ENCODE data around the gene GGA2.
"Not testable (repeated sequence)": the region's sequence is repeated elsewhere in the genome, so short reads cannot be mapped to it uniquely, and the experiment has no call there.

The GGA2 gene

DNA sequence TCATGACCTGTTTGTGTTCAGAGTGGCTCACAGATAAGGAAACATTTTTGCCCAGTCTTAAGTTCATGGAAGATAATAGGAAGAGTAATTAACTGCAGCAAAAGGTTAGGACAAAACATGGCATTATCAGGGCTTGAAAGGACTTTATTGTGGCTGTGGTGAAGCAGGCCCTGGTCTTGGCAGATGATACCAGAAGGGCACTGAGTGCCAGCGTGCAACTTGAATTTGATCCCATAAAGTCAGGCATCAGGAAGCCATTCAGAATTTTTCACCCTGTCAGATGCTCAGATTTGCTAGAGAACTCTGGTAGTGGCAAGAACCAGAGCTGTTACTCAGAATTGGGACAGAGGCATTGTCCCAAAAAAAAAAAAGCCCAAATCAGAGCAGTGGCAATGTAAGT lies 46.1 kb downstream of the GGA2 start:
- DNase-seq = no peak

- not testable (repeated sequence) for DNase-seq
These were observed 47.3 kb downstream of the GGA2 start for GRCh38 chr16:23462994-23463393.

- DNase-seq = no peak
These were observed 56.8 kb downstream of the GGA2 start for GRCh38 chr16:23453338-23454052.

GRCh38 chr16:23452572-23453337 lies 57.5 kb downstream of the GGA2 start, which contains the start of gene COG7:
TSS of gene COG7 (minus strand) at chr16:23453189. CDS start at chr16:23452994, 195 bp downstream.
- peak; percentile 84 for DNase-seq

DNA sequence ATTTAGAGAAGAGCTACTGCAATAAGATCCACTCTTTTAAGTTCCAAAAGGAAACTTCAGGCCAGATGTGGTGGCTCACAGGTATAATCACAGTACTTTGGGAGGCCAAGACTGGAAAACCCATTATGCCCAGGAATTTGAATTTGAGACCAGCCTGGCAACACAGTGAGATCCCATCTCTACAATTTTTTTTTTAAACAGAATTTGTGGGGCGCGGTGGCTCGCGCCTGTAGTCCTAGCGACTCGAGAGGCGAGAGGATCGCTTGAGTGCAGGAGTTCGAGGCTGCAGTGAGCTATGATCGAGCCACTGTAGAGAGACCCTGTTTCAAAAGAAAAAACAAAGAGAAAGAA lies 58.1 kb downstream of the GGA2 start:
- no peak for DNase-seq

DNA sequence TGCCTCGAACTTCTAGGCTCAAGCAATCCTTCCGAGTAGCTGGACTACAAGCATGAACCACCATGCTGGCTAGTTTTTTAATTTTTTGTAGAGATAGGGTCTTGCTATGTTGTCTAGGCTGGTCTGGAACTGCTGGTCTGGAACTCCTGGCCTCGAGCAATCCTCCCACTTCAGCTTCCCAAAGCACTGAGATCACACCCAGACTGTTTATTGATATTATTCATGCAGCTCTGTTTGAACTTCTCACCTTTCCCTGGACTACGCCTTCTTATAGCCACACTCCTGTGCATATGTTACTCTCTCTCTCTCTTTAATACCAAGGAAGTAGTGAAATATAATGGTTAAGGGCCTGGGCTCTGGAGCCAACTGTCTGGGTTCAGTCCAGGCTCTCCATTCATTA lies 61.9 kb downstream of the GGA2 start:
- no peak for DNase-seq

DNA sequence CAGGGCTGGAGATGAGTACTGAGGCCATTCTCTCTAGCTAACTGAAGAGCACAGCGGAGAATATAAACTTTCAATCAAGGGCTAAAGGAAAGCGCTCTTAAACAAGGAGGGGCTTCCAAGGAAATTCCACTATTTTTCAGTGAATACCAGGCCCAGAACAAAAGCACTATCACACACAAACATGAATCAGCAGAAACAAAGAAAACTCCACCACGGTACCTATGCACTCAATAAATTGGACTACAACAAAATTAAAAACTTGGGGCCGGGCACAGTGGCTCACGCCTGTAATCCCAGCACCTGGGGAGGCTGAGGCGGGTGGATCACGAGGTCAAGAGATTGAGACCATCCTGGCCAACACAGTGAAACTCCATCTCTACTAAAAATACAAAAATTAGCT lies 72.8 kb downstream of the GGA2 start:
- DNase-seq = not testable (repeated sequence)

- no peak for DNase-seq
These were observed 73.3 kb downstream of the GGA2 start for GRCh38 chr16:23436951-23437350.

DNA sequence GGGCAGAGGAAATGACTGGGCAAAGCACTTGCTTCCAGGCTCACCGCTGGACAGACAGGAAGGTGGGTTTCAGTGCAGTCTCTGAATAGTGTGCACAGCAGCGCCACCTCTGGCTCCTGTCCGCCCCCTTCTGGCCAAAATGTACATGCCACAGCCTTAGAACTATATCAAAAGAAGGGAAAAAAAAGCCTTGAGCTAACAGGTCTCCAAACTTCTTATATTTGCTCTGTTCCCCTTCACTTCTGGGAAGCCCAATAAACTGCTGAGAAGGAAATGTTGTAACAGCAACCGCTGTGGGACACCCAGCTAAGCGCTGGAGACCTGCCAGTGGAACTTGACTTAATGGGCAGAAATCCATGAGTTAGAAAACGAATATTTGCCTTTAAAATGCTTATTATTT lies 74.8 kb downstream of the GGA2 start:
- peak; percentile 35 for DNase-seq

- DNase-seq = peak; percentile 62
These were observed 75.9 kb downstream of the GGA2 start for GRCh38 chr16:23434380-23434779.

DNA sequence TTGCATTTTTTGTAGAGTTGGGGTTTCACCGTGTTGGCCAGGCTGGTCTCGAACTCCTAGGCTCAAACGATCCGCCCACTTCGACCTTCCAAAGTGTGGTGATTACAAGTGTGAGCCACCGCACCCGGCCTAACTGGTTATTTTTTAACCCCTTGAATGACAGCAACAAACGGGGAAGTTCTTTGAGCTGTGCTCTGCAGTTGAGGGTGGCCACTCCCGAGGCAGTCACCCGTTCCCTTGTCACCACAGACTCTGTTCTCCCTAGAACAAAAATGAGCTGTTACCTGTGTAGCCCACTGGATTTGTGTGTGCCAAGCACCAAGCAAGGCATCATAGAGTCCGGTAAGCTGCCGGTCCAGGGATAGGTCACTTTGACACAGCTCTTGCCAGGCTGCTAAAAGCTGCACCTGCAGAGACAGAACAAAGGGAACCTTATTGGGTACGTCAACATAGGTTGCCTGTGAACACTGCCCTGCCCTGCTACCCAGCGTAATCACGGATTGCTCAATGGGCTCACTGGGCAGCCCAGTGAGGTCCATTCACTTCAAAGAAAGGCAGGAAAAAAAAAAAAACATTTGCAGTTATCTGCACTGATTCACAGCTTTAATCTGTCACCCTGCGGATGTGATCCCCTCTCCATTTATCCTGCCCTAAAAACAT lies 76.9 kb downstream of the GGA2 start:
- no peak for DNase-seq

DNA sequence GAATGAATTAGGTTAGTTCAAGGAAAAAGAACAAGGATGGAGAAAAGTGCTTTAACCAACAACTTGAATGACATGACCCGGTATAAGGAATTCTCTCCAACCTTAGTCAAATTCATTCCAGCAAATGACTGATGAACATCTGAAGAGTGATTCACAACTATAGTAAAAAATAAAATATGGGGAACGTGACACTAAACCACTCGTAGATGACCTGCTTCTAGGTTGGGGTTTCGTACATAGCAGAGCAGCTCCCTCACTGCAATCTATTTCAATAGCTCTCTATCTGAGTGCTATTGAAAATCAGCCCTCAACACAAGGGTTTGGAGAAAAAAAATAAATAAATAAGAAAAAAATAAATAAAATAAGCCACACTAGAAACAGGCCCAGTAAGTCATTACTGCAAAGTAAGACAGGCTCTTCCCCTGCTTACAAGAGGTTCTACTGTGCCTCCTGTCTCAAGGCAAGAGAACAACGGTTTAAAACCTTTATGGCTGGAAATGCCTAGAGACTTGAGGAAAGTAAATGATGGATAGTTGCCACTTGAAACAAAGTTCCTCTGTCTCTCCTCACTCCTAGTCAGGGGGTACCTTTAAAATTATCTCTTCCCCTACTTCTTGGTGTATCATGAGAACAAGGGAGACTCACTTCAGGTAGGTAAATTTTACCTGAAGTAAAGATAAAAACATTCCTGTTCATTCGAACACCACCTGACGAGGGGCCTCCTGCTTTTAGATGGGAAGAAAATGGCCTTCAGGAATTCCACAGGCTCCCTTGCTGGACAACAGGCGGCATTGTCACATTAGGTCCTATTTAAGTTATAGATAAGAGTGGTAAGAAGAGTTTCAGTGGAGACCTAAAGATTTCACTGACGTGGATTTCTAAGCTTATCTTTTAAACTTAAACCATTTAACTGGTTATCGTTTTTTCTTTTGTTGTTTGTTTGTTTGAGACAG lies 77.8 kb downstream of the GGA2 start:
- no peak for DNase-seq

GRCh38 chr16:23428351-23428750 lies 81.9 kb downstream of the GGA2 start:
- no peak for DNase-seq

DNA sequence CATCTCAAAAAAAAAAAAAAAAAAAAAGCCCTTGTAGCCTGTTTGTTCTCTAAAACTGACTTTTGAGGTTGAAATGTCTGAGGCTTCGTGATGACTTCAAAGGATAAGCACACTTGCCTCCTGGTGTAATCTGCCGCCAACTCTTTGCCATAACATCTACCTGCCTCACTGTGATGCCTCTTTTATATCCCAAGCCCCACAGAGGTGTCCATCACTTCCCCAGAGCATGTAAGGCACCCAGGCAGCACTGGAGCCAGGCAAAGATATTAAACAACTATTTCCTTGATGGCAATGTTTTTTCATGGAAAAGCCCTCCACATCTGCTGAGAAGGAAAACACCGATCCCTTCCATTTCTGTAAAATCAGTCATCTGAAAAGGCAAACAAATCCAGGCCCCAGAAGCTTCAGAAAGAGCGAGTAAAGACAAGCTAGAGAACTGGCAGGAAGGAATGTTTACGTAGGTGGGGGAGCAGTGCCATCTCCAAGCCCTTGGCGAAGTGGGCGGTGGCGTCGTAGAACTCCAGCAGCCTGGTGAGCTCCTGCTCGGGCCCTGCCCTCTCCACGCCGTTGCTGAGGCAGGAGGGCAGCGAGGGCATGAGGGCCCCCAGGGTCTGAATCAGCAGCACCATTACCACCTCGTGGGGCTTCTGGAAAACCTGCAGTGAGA lies 85.9 kb downstream of the GGA2 start:
- peak; percentile 40 for DNase-seq

DNA sequence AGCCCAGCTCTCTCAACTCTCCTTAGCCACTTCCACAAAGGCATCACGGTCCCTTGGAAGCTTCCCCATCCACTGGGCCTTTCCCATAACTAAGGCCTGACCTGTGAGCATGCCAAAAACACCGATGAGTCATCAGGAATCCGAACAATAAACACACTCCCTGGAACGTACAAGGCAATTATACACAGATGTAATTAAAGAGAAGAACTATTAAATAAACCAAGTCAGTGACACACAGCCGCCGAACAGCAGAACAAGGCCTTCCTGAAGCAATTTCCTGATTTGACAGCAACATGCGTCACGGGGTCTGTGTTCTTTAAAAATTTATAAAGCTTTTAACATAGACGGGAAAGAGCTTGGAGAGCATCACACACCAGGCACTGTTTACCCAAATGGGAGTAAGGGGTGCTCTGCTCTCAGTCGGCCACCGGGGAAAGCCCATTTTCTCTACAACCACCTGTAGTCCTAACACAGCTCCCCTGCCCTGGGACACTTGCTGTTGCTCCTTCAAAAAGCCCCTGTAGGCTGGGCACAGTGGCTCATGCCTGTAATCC lies 86.7 kb downstream of the GGA2 start:
- DNase-seq = peak; percentile 2

- DNase-seq = no peak
These were observed 90.3 kb downstream of the GGA2 start for GRCh38 chr16:23420011-23420410.

DNA sequence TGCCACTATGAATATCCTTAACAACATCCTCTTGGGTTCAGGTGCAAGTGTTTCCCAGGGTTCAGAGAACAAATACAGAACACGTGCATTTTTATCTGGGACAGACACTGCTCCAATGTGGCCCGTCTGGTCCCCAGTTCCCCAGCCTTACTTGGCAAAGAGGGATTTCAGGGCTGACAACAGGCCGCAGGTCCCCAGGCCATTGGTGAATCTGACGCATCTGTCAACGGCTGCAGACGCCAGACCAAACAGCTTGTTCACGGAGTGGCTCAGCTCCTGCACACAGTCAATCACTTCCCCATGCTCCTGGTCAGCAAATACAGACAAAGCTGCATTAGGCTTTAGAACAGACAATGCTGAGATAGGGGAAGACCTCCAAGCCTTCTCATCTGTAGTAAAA lies 93.5 kb downstream of the GGA2 start:
- no peak for DNase-seq

- DNase-seq = no peak
These were observed 95.6 kb downstream of the GGA2 start for GRCh38 chr16:23414731-23415130.

Data from NCI-H345 (cell line).